Measurements from ENCODE around the gene NOXA1. TPM values are rescaled to one million over a fixed set of nuclear protein-coding genes. Genes with fewer than 3 reads are reported as not detected.

NOXA1 gene
- polyA plus RNA-seq, 4 donors, result 8.0 to 38.0 (median 20.7) TPM

GRCh38 chr9:137460363-137461315 lies 37.4 kb downstream of the NOXA1 start:
- peaks cover 0 to 5% (median 0%) of the 10 kb centered on the region in 3 donors for H3K27me3 ChIP-seq (ENCODE audit: control insufficient read depth in 3 of 3, insufficient read depth in 3 of 3, low read length in 3 of 3)
- H3K4me1 ChIP-seq (ENCODE audit: control insufficient read depth in 3 of 3, insufficient read depth in 2 of 3, low read depth in 1 of 3, low read length in 2 of 3), result peaks cover 2 to 27% (median 7%) of the 10 kb centered on the region in 3 donors
- H3K36me3 ChIP-seq (ENCODE audit: control insufficient read depth in 3 of 3, insufficient read depth in 2 of 3, low read depth in 1 of 3, low read length in 3 of 3), result peaks cover 0 to 25% (median 0%) of the 10 kb centered on the region in 3 donors
- no peaks in the 10 kb centered on the region for H3K9me3 ChIP-seq (ENCODE audit: control insufficient read depth in 2 of 2, insufficient read depth in 1 of 2, low read depth in 1 of 2, low read length in 1 of 2)
- DNase-seq (no peak), FAIRE-seq (no peak)
- WGBS, 3 donors, result 93% methylated on average over 30 to 31 of the region's 31 CpGs
- H3K4me3 ChIP-seq (ENCODE audit: low read depth in 1 of 3, low read length in 3 of 3), result no peak overlapping the region
- H3K27ac ChIP-seq (ENCODE audit: low read depth in 1 of 3, low read length in 2 of 3), result no peak overlapping the region

- 88% methylated on average over 20 to 21 of the region's 21 CpGs for WGBS, 3 donors
- Histone ChIP-seq H3K9me3 (ENCODE audit: control insufficient read depth in 2 of 2, insufficient read depth in 1 of 2, low read depth in 1 of 2, low read length in 1 of 2) (no peaks in the 10 kb centered on the region), H3K36me3 (ENCODE audit: control insufficient read depth in 3 of 3, insufficient read depth in 2 of 3, low read depth in 1 of 3, low read length in 3 of 3) (peaks cover 0 to 18% (median 0%) of the 10 kb centered on the region in 3 donors), H3K27me3 (ENCODE audit: control insufficient read depth in 3 of 3, insufficient read depth in 3 of 3, low read length in 3 of 3) (peaks cover 0 to 5% (median 0%) of the 10 kb centered on the region in 3 donors), H3K4me3 (ENCODE audit: low read depth in 1 of 3, low read length in 3 of 3) (no peak overlapping the region), H3K27ac (ENCODE audit: low read depth in 1 of 3, low read length in 2 of 3) (no peak overlapping the region), H3K4me1 (ENCODE audit: control insufficient read depth in 3 of 3, insufficient read depth in 2 of 3, low read depth in 1 of 3, low read length in 2 of 3) (peaks cover 2 to 27% (median 7%) of the 10 kb centered on the region in 3 donors)
- FAIRE-seq (no peak), DNase-seq (no peak)
Measured at GRCh38 chr9:137461316-137461662, 38.1 kb downstream of the NOXA1 start.

GRCh38 chr9:137461663-137462395 lies 38.6 kb downstream of the NOXA1 start:
- FAIRE-seq (no peak), DNase-seq (peak; percentile 51 to 60)
- peaks cover 0 to 13% (median 0%) of the 10 kb centered on the region in 3 donors for H3K36me3 ChIP-seq (ENCODE audit: control insufficient read depth in 3 of 3, insufficient read depth in 2 of 3, low read depth in 1 of 3, low read length in 3 of 3)
- WGBS, 3 donors, result 44 to 70% (median 56%) methylated on average over 48 to 52 of the region's 52 CpGs
- H3K27me3 ChIP-seq (ENCODE audit: control insufficient read depth in 3 of 3, insufficient read depth in 3 of 3, low read length in 3 of 3), result peaks cover 0 to 5% (median 0%) of the 10 kb centered on the region in 3 donors
- peak overlapping the region in 2 of 3 donors; percentile 32 to 59 for H3K27ac ChIP-seq (ENCODE audit: low read depth in 1 of 3, low read length in 2 of 3)
- no peaks in the 10 kb centered on the region for H3K9me3 ChIP-seq (ENCODE audit: control insufficient read depth in 2 of 2, insufficient read depth in 1 of 2, low read depth in 1 of 2, low read length in 1 of 2)
- H3K4me3 ChIP-seq (ENCODE audit: low read depth in 1 of 3, low read length in 3 of 3), result no peak overlapping the region
- peaks cover 2 to 27% (median 7%) of the 10 kb centered on the region in 3 donors for H3K4me1 ChIP-seq (ENCODE audit: control insufficient read depth in 3 of 3, insufficient read depth in 2 of 3, low read depth in 1 of 3, low read length in 2 of 3)

GRCh38 chr9:137462396-137462985 lies 39.3 kb downstream of the NOXA1 start:
- 91 to 94% (median 92%) methylated on average over 25 of the region's 25 CpGs for WGBS, 3 donors
- no peaks in the 10 kb centered on the region for H3K9me3 ChIP-seq (ENCODE audit: control insufficient read depth in 2 of 2, insufficient read depth in 1 of 2, low read depth in 1 of 2, low read length in 1 of 2)
- FAIRE-seq, result no peak
- H3K4me3 ChIP-seq (ENCODE audit: low read depth in 1 of 3, low read length in 3 of 3), result no peak overlapping the region
- H3K27me3 ChIP-seq (ENCODE audit: control insufficient read depth in 3 of 3, insufficient read depth in 3 of 3, low read length in 3 of 3), result peaks cover 0 to 5% (median 0%) of the 10 kb centered on the region in 3 donors
- no peak for DNase-seq
- peaks cover 0 to 6% (median 0%) of the 10 kb centered on the region in 3 donors for H3K36me3 ChIP-seq (ENCODE audit: control insufficient read depth in 3 of 3, insufficient read depth in 2 of 3, low read depth in 1 of 3, low read length in 3 of 3)
- peak overlapping the region in 1 of 3 donors; percentile 32 for H3K27ac ChIP-seq (ENCODE audit: low read depth in 1 of 3, low read length in 2 of 3)
- peaks cover 2 to 26% (median 7%) of the 10 kb centered on the region in 3 donors for H3K4me1 ChIP-seq (ENCODE audit: control insufficient read depth in 3 of 3, insufficient read depth in 2 of 3, low read depth in 1 of 3, low read length in 2 of 3)

GRCh38 chr9:137462986-137463930 lies 40.1 kb downstream of the NOXA1 start:
- H3K4me3 ChIP-seq (ENCODE audit: low read depth in 1 of 3, low read length in 3 of 3), result no peak overlapping the region
- no peaks in the 10 kb centered on the region for H3K9me3 ChIP-seq (ENCODE audit: control insufficient read depth in 2 of 2, insufficient read depth in 1 of 2, low read depth in 1 of 2, low read length in 1 of 2)
- H3K27me3 ChIP-seq (ENCODE audit: control insufficient read depth in 3 of 3, insufficient read depth in 3 of 3, low read length in 3 of 3), result peaks cover 0 to 5% (median 0%) of the 10 kb centered on the region in 3 donors
- DNase-seq, result no peak
- H3K27ac ChIP-seq (ENCODE audit: low read depth in 1 of 3, low read length in 2 of 3), result no peak overlapping the region
- 84 to 91% (median 90%) methylated on average over 27 to 30 of the region's 30 CpGs for WGBS, 3 donors
- no peak for FAIRE-seq
- H3K4me1 ChIP-seq (ENCODE audit: control insufficient read depth in 3 of 3, insufficient read depth in 2 of 3, low read depth in 1 of 3, low read length in 2 of 3), result peaks cover 2 to 19% (median 3%) of the 10 kb centered on the region in 3 donors
- no peaks in the 10 kb centered on the region for H3K36me3 ChIP-seq (ENCODE audit: control insufficient read depth in 3 of 3, insufficient read depth in 2 of 3, low read depth in 1 of 3, low read length in 3 of 3)

GRCh38 chr9:137463931-137464290 lies 40.7 kb downstream of the NOXA1 start:
- H3K4me1 ChIP-seq (ENCODE audit: control insufficient read depth in 3 of 3, insufficient read depth in 2 of 3, low read depth in 1 of 3, low read length in 2 of 3), result peaks cover 2 to 15% (median 3%) of the 10 kb centered on the region in 3 donors
- H3K27ac ChIP-seq (ENCODE audit: low read depth in 1 of 3, low read length in 2 of 3), result no peak overlapping the region
- H3K9me3 ChIP-seq (ENCODE audit: control insufficient read depth in 2 of 2, insufficient read depth in 1 of 2, low read depth in 1 of 2, low read length in 1 of 2), result no peaks in the 10 kb centered on the region
- DNase-seq (no peak), FAIRE-seq (no peak)
- no peak overlapping the region for H3K4me3 ChIP-seq (ENCODE audit: low read depth in 1 of 3, low read length in 3 of 3)
- WGBS, 3 donors, result 95 to 96% (median 95%) methylated on average over 18 of the region's 18 CpGs
- no peaks in the 10 kb centered on the region for H3K36me3 ChIP-seq (ENCODE audit: control insufficient read depth in 3 of 3, insufficient read depth in 2 of 3, low read depth in 1 of 3, low read length in 3 of 3)
- peaks cover 0 to 5% (median 0%) of the 10 kb centered on the region in 3 donors for H3K27me3 ChIP-seq (ENCODE audit: control insufficient read depth in 3 of 3, insufficient read depth in 3 of 3, low read length in 3 of 3)

- Histone ChIP-seq H3K9me3 (ENCODE audit: control insufficient read depth in 2 of 2, insufficient read depth in 1 of 2, low read depth in 1 of 2, low read length in 1 of 2) (no peaks in the 10 kb centered on the region), H3K4me1 (ENCODE audit: control insufficient read depth in 3 of 3, insufficient read depth in 2 of 3, low read depth in 1 of 3, low read length in 2 of 3) (peaks cover 2 to 13% (median 3%) of the 10 kb centered on the region in 3 donors), H3K27me3 (ENCODE audit: control insufficient read depth in 3 of 3, insufficient read depth in 3 of 3, low read length in 3 of 3) (peaks cover 0 to 5% (median 0%) of the 10 kb centered on the region in 3 donors), H3K27ac (ENCODE audit: low read depth in 1 of 3, low read length in 2 of 3) (no peak overlapping the region), H3K4me3 (ENCODE audit: low read depth in 1 of 3, low read length in 3 of 3) (no peak overlapping the region), H3K36me3 (ENCODE audit: control insufficient read depth in 3 of 3, insufficient read depth in 2 of 3, low read depth in 1 of 3, low read length in 3 of 3) (no peaks in the 10 kb centered on the region)
- WGBS, 3 donors, result 92 to 95% (median 94%) methylated on average over 26 to 28 of the region's 28 CpGs
- FAIRE-seq (no peak), DNase-seq (no peak)
Measured at GRCh38 chr9:137464291-137464999, 41.3 kb downstream of the NOXA1 start.
